Activated CD8-positive, alpha-beta memory T cell treated with anti-CD3 and anti-CD28 coated beads for 4 hours (primary cell): Measurements from ENCODE around the gene CNTN4.

Experiments
- DNase-seq, 2 donors: peaks; one replicate each; pipeline ENCODE4 v3.0.0-alpha.2; 2020; ENCODE audit warnings: low read depth in 2 of 2

Gene CNTN4

GRCh38 chr3:2390926-2391532, 292.4 kb downstream of the CNTN4 start:
- DNase-seq: no peak

GRCh38 chr3:2391896-2392295, 293.2 kb downstream of the CNTN4 start:
- DNase-seq: no peak

DNA sequence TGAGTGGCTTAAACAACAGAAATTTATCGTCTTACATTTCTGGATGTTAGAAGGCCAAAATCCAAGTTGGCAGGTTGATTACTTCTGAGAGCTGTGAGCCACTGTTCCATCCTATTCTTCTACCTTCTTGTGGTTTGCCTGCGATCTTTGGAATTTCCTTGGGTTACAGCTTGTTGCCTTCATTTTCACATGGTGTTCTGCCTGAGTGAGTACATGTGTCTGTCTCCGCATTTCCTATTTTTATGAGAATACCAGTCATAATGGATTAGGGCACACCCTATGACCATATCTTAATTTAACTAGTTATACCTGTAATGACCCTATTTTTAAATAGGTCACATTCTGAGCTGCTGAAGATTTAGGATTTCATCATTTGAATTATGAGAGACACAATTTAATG, 294.3 kb downstream of the CNTN4 start:
- no peak for DNase-seq

DNA sequence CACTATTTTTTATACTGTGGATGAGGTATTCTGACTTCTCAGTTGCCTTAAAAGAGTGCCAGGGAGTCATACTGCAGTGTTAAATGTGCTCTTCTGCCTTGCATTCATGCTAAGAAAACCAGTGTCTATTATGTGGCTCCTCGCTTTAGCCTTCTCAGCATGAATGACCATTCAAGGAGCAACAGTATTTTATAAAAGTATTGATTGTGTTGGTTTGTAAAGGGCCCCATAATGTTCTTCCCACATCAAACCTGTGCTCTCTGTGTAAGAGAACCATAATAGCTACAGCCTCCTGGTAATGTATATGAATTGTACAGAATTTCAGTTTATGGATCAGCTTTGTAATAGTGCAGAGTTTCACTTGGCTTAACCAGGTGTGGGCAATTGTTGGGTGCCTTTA, 316.4 kb downstream of the CNTN4 start:
- DNase-seq: no peak

DNA sequence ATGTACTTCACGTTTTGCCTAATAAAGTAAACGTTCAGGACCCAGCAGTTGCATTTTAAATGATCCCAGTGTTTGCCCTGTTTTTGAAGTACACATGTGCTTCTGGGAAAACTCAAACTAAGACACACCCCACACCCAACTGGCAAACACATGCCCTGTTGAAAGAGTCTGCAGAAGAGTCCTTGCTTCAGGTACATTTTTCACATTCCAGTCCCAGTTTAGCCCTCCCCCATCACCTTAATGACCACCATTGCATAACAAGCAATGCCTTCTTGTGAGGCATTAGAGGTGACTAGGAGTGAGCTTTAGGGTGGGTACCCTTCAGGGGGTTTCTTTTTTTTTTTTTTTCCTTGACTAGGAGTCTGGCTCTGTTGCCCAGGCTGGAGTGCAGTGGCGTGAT, 322.3 kb downstream of the CNTN4 start:
- DNase-seq: no peak

GRCh38 chr3:2423143-2423542, 324.5 kb downstream of the CNTN4 start:
- DNase-seq: no peak

DNA sequence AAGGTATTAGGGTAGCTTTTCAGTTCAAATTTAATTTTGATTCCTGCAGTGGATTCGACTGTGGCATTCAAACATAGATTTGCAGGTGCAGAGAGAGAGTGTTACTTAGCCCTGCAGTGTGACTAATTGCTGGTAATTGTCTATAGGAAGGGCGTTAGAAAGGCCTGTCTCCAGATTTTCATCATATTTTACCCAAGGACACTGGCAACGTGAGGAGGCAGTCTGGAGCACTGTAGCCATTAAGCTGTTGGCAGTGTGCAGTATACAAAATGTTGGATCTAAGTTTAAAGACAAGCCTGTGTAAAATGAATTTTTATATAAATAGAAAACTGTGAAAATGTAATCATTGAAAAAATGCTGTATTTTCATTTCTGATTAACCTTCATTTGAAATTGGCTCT, 342.9 kb downstream of the CNTN4 start:
- no peak for DNase-seq

DNA sequence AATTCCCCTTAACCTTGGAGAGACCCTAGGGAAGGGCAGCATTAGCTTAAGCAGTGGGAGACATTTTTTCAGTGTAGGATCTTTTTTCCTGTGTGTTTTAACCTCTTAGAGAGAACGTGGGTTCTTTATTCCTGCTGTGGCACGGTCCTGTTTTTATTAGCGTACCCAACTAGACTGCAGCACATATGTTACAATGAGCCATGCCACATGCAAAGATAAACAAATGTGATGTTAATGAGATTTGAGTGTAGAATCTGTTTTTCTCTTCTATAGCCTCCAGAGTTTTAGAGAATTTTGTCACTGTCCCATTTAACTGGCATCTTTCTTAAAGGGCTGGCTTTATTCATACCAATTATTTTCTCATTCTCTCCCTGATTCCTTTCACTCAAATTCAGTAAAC, 347.5 kb downstream of the CNTN4 start:
- no peak for DNase-seq

DNA sequence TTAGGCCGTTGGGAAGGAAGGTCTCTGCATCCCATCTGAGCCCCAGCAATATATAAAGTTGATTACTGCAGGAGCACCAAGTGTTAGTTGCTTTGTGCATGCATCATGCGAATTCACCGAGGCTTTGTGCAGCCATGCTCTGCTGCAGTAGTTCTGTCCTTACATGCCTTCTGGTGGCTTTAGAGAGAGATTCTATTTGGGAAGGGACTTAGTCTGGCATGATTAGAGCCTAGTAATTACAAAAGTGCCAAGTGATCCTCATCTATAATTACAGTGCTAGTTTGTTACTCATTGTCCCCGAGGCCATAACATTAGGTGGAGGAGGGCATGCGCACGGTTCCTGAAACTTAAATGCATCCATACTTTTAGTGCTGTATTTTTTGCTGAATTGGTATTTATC, 353.6 kb downstream of the CNTN4 start:
- no peak for DNase-seq

GRCh38 chr3:2454865-2455264, 356.2 kb downstream of the CNTN4 start:
- DNase-seq: no peak

DNA sequence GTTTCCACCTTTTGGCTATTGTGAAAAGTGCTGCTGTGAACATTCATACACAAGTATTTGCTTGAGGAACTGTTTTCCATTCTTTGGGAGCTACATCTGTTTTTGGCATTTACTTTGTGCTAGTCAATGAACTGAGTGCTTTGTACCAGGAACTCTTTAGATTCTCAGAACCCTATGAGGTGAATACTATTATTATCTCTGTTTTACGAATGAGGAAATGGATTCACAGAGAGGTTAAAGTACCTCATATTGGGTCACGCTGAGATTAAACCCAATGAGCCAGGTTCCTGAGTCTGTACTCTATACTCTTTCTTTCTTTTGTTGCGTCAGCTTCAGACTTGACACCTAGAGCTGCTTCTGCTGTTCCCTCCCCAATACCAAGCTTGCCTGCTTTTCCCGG, 358.1 kb downstream of the CNTN4 start:
- no peak for DNase-seq

- DNase-seq: no peak
Observed at GRCh38 chr3:2458816-2459215, 360.1 kb downstream of the CNTN4 start.

GRCh38 chr3:2465842-2466241, 367.2 kb downstream of the CNTN4 start:
- no peak for DNase-seq

GRCh38 chr3:2468816-2469215, 370.1 kb downstream of the CNTN4 start:
- DNase-seq: no peak

- no peak for DNase-seq
Observed at GRCh38 chr3:2476996-2477395, 378.3 kb downstream of the CNTN4 start.

DNA sequence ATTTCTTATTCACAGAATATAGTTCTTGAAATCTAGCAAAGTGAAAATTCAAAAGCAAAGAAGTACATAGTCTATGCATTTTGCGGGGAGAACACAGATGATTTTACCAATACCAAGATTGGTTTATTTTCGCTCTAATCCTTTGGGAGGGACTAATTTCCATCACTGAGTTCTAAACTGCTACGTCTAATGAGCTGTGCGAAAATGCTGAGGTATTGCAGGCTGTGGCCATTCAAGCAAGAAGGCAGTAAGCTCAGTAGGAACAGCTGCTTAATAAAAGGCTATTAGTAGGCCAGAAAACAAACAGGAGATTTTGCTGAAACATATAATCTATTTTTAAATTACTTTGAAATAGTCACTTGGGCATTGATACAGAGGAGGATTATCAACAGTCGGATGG, 379.0 kb downstream of the CNTN4 start:
- no peak for DNase-seq

DNA sequence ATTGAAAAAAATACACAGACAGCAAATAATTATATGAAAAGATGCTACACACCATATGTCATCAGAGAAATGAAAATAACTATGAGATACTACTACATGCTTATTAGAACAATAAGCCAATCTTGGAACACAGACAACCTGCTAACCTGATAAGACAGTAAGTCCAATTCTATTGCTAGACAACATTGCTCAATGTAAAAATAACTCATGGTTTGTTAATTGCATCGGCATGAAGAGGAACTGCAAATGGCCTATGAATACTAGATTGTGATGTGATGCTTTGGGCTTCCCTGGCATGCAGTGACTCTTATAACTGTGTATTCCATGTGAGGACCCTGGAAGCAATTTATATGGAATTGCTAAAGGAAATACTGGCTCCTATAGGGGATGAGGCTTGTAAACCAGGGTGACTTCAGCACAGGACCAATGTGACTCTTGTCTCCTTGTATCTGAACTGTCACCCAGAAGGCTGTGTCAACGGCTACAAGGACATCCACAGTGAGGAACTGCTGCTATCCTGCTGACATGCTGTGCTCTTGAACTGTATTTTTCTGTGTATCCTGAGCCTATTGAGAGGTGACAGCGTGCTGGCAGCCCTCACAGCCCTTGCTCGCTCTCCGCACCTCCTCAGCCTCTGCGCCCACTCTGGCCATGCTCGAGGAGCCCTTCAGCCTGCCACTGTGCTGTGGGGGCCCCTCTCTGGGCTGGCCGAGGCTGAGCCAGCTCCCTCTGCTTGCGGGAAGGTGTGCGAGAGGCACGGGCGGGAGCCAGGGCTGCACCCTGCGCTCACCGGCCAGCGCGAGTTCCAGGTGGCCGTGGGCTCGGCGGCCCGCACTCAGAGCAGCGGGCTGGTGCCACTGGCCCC, 385.7 kb downstream of the CNTN4 start:
- no peak for DNase-seq

DNA sequence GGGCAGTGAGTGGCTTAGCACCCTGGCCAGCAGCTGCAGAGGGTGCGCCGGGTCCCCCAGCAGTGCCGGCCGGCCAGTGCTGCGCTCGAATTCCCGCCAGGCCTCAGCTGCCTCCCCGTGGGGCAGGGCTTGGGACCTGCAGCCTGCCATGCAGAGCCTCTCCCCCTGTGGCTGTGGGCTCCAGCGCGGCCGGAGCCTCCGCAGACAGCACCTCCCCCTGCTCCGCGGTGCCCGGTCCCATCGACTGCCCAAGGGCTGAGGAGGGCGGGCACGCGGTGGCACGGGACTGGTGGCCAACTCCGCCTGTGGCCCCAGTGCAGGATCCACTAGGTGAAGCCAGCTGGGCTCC, 386.3 kb downstream of the CNTN4 start:
- DNase-seq: no peak

GRCh38 chr3:2495746-2496145, 397.1 kb downstream of the CNTN4 start:
- no peak for DNase-seq

GRCh38 chr3:2504912-2505311, 406.2 kb downstream of the CNTN4 start:
- no peak for DNase-seq

DNA sequence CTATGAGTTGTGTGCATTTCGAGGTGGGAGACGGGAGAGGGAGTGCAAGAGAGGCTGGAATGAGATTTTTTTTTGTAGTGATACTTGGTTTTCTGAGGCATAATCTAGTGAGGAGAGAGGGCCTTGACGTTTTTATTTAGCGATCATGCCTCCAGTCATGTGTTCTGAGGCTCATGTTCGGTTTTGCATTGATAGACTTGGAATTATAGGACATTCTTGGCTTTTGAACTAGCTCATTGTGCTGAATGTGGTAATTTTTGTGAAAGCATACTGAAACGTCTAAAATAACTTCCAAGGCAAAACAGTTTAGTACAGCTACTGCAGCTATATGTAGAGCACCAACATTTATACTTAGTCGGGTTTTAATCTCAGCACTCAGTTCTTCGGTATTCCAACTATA, 408.1 kb downstream of the CNTN4 start:
- DNase-seq: no peak

- DNase-seq: no peak
Observed at GRCh38 chr3:2510591-2511145, 412.0 kb downstream of the CNTN4 start.

- no peak for DNase-seq
Observed at GRCh38 chr3:2511356-2511755, 412.7 kb downstream of the CNTN4 start.
